Activated CD8-positive, alpha-beta memory T cell treated with anti-CD3 and anti-CD28 coated beads for 4 hours (primary cell): Measurements from ENCODE around the gene OR6C4.
"Not testable (repeated sequence)": the region's sequence is repeated elsewhere in the genome, so short reads cannot be mapped to it uniquely, and the experiment has no call there.

Source experiments
- DNase-seq, 2 donors: peaks; one replicate each; pipeline ENCODE4 v3.0.0-alpha.2; 2020; ENCODE audit warnings: low read depth in 2 of 2

OR6C4 gene

GRCh38 chr12:55549302-55549701 lies at the start of gene OR6C4:
TSS of gene OR6C4 (plus strand) at chr12:55549602. CDS start at chr12:55551227, 1,625 bp downstream.
- no peak for DNase-seq

- no peak for DNase-seq
Observed at GRCh38 chr12:55499810-55500252, 49.6 kb upstream of the OR6C4 start.

GRCh38 chr12:55501601-55502000 lies 47.8 kb upstream of the OR6C4 start:
- DNase-seq = no peak

- no peak for DNase-seq
Observed at GRCh38 chr12:55515696-55516095, 33.7 kb upstream of the OR6C4 start.

GRCh38 chr12:55516391-55516790 lies 33.0 kb upstream of the OR6C4 start:
- DNase-seq = no peak

GRCh38 chr12:55548235-55548634 lies 1.2 kb upstream of the OR6C4 start:
- DNase-seq = not testable (repeated sequence)

- no peak for DNase-seq
Observed at GRCh38 chr12:55548756-55549155, 646 bp upstream of the OR6C4 start.

GRCh38 chr12:55554296-55554695 lies 4.9 kb downstream of the OR6C4 start:
- no peak for DNase-seq

GRCh38 chr12:55570060-55570459 lies 20.7 kb downstream of the OR6C4 start:
- DNase-seq = not testable (repeated sequence)

- DNase-seq = not testable (repeated sequence)
Observed at GRCh38 chr12:55570689-55571088, 21.3 kb downstream of the OR6C4 start.

GRCh38 chr12:55572168-55572567 lies 22.8 kb downstream of the OR6C4 start, which contains the start of gene OR2AP1:
TSS of gene OR2AP1 (plus strand) at chr12:55572468. CDS start at chr12:55574415, 1,947 bp downstream.
- DNase-seq = no peak

GRCh38 chr12:55582066-55582465 lies 32.7 kb downstream of the OR6C4 start:
- no peak for DNase-seq

- no peak for DNase-seq
Observed at GRCh38 chr12:55585817-55586216, 36.4 kb downstream of the OR6C4 start.

- DNase-seq = not testable (repeated sequence)
Observed at GRCh38 chr12:55590152-55590551, 40.8 kb downstream of the OR6C4 start.
